Karpas-422 (cell line): ENCODE data around the gene NPM1. TPM values are rescaled to one million over a fixed set of nuclear protein-coding genes. Genes with fewer than 3 reads are reported as not detected.
"Not testable (repeated sequence)": the region's sequence is repeated elsewhere in the genome, so short reads cannot be mapped to it uniquely, and the experiment has no call there.

Source experiments
- DNase-seq: peaks from one replicate; pipeline ENCODE4 v3.0.0-alpha.2; 2015
- H2AFZ ChIP-seq: fragments of 200-600 bp; sonication (generic); 2 replicates; pipeline ENCODE4 v1.6.1; 2014; ENCODE audit warnings: antibody characterized with exemption, low read length, mixed read lengths
- H3K27ac ChIP-seq: fragments of 200-600 bp; sonication (generic); 2 replicates; pipeline ENCODE4 v1.5.1; 2014; ENCODE audit warnings: mild to moderate bottlenecking, low read length, moderate library complexity
- H3K27me3 ChIP-seq: fragments of 200-600 bp; sonication (generic); 2 replicates; pipeline ENCODE4 v1.6.1; 2014; ENCODE audit warnings: low read length, mixed read lengths
- H3K36me3 ChIP-seq: fragments of 200-600 bp; sonication (generic); 2 replicates; pipeline ENCODE4 v1.6.1; 2014; ENCODE audit warnings: low read length, mixed read lengths; ENCODE audit not compliant: insufficient read depth
- H3K4me1 ChIP-seq: fragments of 200-600 bp; sonication (generic); 2 replicates; pipeline ENCODE4 v1.6.1; 2014; ENCODE audit warnings: mild to moderate bottlenecking, low read length, mixed read lengths
- H3K4me2 ChIP-seq: fragments of 200-600 bp; sonication (generic); 2 replicates; pipeline ENCODE4 v1.6.1; 2014; ENCODE audit warnings: low read length, low read depth, mild to moderate bottlenecking; ENCODE audit not compliant: poor library complexity, severe bottlenecking
- H3K4me3 ChIP-seq: fragments of 200-600 bp; sonication (generic); 2 replicates; pipeline ENCODE4 v1.5.1; 2014; ENCODE audit warnings: mild to moderate bottlenecking, antibody characterized with exemption, low read length, mixed read lengths
- H3K79me2 ChIP-seq: fragments of 200-600 bp; sonication (generic); 2 replicates; pipeline ENCODE4 v1.6.1; 2014; ENCODE audit warnings: mild to moderate bottlenecking, low read length, mixed read lengths
- H3K9ac ChIP-seq: fragments of 200-600 bp; sonication (generic); 2 replicates; pipeline ENCODE4 v1.6.0; 2014; ENCODE audit warnings: low read length
- H3K9me2 ChIP-seq: fragments of 200-600 bp; sonication (generic), shearing (Covaris generic); replicated peaks from 2 replicates; pipeline ENCODE4 v1.6.0; 2014; ENCODE audit warnings: mild to moderate bottlenecking, low read length, moderate library complexity; ENCODE audit not compliant: insufficient read depth
- H3K9me3 ChIP-seq: fragments of 300-700, 200-600 bp; sonication (generic); 2 replicates; pipeline ENCODE4 v1.6.1; 2014; ENCODE audit warnings: low read length, mixed read lengths
- H4K20me1 ChIP-seq: fragments of 200-600 bp; sonication (generic); 2 replicates; pipeline ENCODE4 v1.6.1; 2014; ENCODE audit warnings: mild to moderate bottlenecking, antibody characterized with exemption, low read length, low read depth; ENCODE audit not compliant: insufficient read depth
- total RNA-seq: library from RNA; depleted of rRNA; stranded (reverse); fragments of >200 nt; shearing (Covaris generic); gene quantifications from 2 replicates; pipeline ENCODE4 v1.2.3, GENCODE V29; 2014; ENCODE audit warnings: low replicate concordance

NPM1 gene
- total RNA-seq, 1 experiment from 2014 or later = 1,970 TPM

DNA sequence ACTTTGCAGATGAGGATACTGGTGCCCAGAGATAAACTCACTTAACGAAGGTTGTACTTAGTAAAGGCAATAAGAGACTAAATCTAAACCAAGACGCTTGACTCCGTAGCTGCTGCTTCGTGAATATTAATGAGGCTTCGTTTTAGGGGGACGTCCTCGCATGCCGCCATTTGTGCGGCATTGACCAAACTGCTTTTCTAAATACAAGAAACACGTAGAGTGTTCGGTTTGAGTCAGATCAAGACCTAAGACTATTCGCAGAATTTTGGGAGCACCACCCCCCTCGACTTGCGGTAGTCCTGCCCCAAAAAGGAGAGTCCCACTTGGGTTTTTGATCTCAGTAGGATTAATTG, 1.1 kb downstream of the NPM1 start:
- peak overlapping the region; percentile 95 for H3K4me2 ChIP-seq
- peaks cover 46% of the 10 kb centered on the region for H3K4me1 ChIP-seq
- peaks cover 66% of the 10 kb centered on the region for H3K79me2 ChIP-seq
- peaks cover 58% of the 10 kb centered on the region for H3K36me3 ChIP-seq
- no peaks in the 10 kb centered on the region for H3K9me2 ChIP-seq
- no peak overlapping the region for H2AFZ ChIP-seq
- H3K27ac ChIP-seq = peak overlapping the region; percentile 80; the same call in 1 of the 2 replicates
- H4K20me1 ChIP-seq = peaks cover 61% of the 10 kb centered on the region
- peak overlapping the region; percentile 99 for H3K9ac ChIP-seq
- DNase-seq = no peak
- no peaks in the 10 kb centered on the region for H3K9me3 ChIP-seq
- H3K27me3 ChIP-seq = no peaks in the 10 kb centered on the region
- H3K4me3 ChIP-seq = peak overlapping the region; percentile 98

DNA sequence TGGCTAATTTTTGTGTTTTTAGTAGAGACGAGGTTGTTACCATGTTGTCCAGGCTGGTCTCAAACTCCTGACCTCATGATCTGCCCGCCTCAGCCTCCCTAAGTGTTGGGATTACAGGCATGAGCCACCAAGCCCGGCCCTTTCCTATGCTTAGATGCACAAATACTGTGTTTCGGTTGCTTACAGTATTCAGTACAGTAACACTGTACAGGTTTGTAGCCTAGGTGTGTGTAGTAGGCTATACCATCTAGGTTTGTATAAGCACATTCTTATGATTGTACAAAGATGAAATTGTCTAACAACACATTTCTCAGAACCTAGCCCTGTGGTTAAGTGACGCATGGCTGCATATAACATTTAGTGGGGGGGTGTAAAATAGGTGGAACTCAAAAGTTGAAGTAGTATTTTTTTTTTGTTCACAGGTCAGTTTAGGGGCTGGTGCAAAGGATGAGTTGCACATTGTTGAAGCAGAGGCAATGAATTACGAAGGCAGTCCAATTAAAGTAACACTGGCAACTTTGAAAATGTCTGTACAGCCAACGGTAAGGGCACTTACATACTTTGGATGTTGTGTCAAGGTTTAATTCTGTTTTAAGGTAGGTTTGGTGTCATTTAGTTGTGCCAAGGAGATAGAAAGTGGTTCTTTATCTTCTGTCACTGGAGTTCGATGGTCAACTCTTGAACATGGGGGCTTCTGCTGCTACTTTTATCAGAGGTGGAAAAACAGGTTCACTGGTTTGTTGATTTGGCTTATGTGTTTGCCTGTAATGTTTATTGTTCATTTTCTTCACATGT, 3.4 kb downstream of the NPM1 start:
- H3K36me3 ChIP-seq = peaks cover 79% of the 10 kb centered on the region
- H2AFZ ChIP-seq = no peak overlapping the region
- no peak overlapping the region for H3K27ac ChIP-seq
- H3K9ac ChIP-seq = no peak overlapping the region
- H3K9me3 ChIP-seq = no peaks in the 10 kb centered on the region
- H3K4me3 ChIP-seq = no peak overlapping the region
- peaks cover 84% of the 10 kb centered on the region for H4K20me1 ChIP-seq
- H3K4me1 ChIP-seq = peaks cover 46% of the 10 kb centered on the region
- H3K27me3 ChIP-seq = no peaks in the 10 kb centered on the region
- peak overlapping the region; percentile 95 for H3K4me2 ChIP-seq
- peaks cover 89% of the 10 kb centered on the region for H3K79me2 ChIP-seq
- peak; percentile 39 for DNase-seq
- no peaks in the 10 kb centered on the region for H3K9me2 ChIP-seq

DNA sequence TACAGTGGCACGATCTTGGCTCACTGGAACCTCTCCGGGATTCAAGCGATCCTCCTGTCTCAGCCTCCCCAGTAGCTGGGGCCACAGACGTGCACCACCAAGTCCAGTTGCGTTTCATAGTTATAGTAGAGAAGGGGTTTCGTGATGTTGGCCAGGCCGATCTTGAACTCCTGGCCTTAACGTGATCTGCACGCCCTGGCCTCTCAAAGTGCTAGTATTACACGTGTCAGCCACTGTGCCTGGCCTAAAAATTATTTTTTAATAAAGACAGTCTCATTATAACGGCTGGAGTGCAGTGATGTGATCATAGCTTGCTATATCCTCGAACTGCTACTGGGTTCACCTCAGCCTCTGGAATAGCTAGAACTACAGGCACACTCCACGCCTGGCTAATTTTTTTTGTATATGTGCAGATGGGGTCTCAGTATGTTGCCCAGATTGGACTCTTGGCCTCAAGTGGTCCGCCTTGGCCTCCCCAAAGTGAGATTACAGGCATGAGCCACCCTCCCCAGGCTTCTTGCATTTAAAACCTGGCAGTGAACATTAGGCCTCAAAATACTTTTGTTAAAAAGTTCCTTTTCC, 4.4 kb downstream of the NPM1 start:
- no peaks in the 10 kb centered on the region for H3K9me2 ChIP-seq
- peaks cover 89% of the 10 kb centered on the region for H3K36me3 ChIP-seq
- peaks cover 39% of the 10 kb centered on the region for H3K4me1 ChIP-seq
- H4K20me1 ChIP-seq = peaks cover 94% of the 10 kb centered on the region
- H3K4me3 ChIP-seq = no peak overlapping the region
- no peak overlapping the region for H2AFZ ChIP-seq
- DNase-seq = peak; percentile 40
- H3K27ac ChIP-seq = no peak overlapping the region
- peaks cover 95% of the 10 kb centered on the region for H3K79me2 ChIP-seq
- no peak overlapping the region for H3K9ac ChIP-seq
- H3K27me3 ChIP-seq = no peaks in the 10 kb centered on the region
- H3K4me2 ChIP-seq = no peak overlapping the region
- no peaks in the 10 kb centered on the region for H3K9me3 ChIP-seq

DNA sequence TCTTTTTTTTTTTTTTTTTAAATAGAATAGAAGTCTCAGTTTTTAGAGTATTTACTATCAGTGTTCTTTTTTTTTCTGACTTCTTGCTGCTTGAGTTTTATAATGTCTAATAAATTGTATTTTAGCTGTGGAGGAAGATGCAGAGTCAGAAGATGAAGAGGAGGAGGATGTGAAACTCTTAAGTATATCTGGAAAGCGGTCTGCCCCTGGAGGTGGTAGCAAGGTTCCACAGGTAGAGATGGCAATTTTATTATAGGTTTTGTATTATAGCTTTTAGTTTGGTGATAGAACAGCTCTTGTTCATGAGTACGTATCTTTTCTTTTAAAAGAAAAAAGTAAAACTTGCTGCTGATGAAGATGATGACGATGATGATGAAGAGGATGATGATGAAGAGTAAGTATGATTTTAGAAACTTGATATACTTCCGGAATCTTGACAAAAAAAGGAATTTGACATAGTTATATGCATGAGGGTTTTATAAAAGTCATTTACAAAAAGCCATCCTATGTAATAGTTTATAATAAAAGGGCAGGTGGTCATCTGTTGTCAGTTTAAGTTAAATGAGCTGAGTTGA, 5.0 kb downstream of the NPM1 start:
- H3K4me1 ChIP-seq = peaks cover 42% of the 10 kb centered on the region
- H3K36me3 ChIP-seq = peaks cover 95% of the 10 kb centered on the region
- H3K4me3 ChIP-seq = no peak overlapping the region
- DNase-seq = peak; percentile 39
- no peak overlapping the region for H3K9ac ChIP-seq
- H3K27ac ChIP-seq = no peak overlapping the region
- no peak overlapping the region for H2AFZ ChIP-seq
- no peaks in the 10 kb centered on the region for H3K27me3 ChIP-seq
- H3K79me2 ChIP-seq = peaks cover 100% of the 10 kb centered on the region
- H3K9me2 ChIP-seq = no peaks in the 10 kb centered on the region
- peaks cover 100% of the 10 kb centered on the region for H4K20me1 ChIP-seq
- no peaks in the 10 kb centered on the region for H3K9me3 ChIP-seq
- H3K4me2 ChIP-seq = no peak overlapping the region

DNA sequence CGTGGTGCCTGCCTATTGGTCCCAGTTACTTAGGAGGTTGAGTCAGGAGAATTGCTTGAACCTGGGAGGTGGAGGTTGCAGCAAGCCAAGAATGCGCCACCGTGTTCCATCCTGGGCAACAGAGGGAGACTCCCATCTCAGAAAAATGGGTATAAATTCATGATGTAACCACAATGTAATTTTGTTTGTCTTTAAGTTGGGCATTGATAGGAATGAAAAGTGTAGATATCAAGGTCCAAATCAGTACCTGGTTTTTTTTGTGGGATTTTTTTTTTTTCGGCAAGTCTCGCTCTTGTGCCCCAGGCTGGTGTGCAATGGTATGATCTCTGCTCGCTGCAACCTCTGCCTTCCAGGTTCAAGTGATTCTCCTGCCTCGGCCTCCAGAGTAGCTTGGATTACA, 7.4 kb downstream of the NPM1 start:
- Histone ChIP-seq H4K20me1 (peaks cover 100% of the 10 kb centered on the region), H3K4me2 (no peak overlapping the region), H3K79me2 (peaks cover 100% of the 10 kb centered on the region), H3K27me3 (no peaks in the 10 kb centered on the region), H3K9me2 (no peaks in the 10 kb centered on the region), H3K36me3 (peaks cover 97% of the 10 kb centered on the region), H3K9ac (no peak overlapping the region), H3K4me3 (no peak overlapping the region), H3K4me1 (peaks cover 41% of the 10 kb centered on the region), H2AFZ (no peak overlapping the region), H3K9me3 (no peaks in the 10 kb centered on the region), H3K27ac (no peak overlapping the region)
- DNase-seq = peak; percentile 38

DNA sequence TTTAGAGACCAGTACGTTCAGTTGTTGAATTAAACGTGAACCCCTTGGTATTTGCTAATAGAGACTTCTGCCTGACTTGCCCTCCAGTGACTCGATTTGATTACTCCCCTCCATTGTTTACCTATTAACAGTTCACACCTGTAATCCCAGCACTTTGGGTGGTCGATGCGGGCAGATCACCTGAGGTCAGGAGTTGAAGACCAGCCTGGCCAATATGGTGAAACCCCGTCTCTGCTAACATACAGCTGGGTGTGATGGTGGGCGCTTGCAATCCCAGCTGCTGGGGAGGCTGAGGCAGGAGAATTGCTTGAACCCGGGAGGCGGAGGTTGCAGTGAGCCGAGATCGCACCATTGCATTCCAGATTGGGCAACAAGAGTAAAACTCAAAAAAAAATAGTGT, 8.9 kb downstream of the NPM1 start:
- H3K9me3 ChIP-seq, H3K9ac ChIP-seq, H3K4me3 ChIP-seq, DNase-seq, H2AFZ ChIP-seq, H3K27me3 ChIP-seq, H3K27ac ChIP-seq, H3K9me2 ChIP-seq, H3K4me2 ChIP-seq: not testable (repeated sequence)
- Histone ChIP-seq H3K4me1 (peaks cover 39% of the 10 kb centered on the region), H3K36me3 (peaks cover 97% of the 10 kb centered on the region), H3K79me2 (peaks cover 100% of the 10 kb centered on the region), H4K20me1 (peaks cover 100% of the 10 kb centered on the region)

DNA sequence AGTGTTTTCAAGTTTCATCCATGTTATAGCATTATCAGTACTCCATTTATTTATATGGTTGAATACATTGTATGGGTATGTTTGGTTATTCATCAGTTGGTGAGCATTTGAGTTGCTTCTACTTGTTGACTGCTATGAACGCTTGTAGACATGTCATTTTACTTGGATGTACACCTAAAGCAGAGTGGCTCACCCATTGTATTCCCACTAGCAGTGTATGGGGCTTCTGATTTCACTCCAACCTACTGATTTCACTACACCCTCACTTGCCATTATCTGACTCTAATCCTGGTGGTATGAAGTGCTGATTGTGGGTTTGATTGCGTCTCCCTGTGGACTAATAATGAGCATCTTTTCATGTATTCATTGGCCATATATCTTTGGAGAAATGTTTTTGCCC, 9.5 kb downstream of the NPM1 start:
- no peak overlapping the region for H2AFZ ChIP-seq
- H3K9me2 ChIP-seq = no peaks in the 10 kb centered on the region
- H3K4me2 ChIP-seq = no peak overlapping the region
- H3K4me3 ChIP-seq = no peak overlapping the region
- peaks cover 97% of the 10 kb centered on the region for H3K79me2 ChIP-seq
- no peak overlapping the region for H3K9ac ChIP-seq
- H3K36me3 ChIP-seq = peaks cover 95% of the 10 kb centered on the region
- H4K20me1 ChIP-seq = peaks cover 97% of the 10 kb centered on the region
- H3K27me3 ChIP-seq = no peaks in the 10 kb centered on the region
- H3K4me1 ChIP-seq = peaks cover 37% of the 10 kb centered on the region
- no peak for DNase-seq
- no peak overlapping the region for H3K27ac ChIP-seq
- no peaks in the 10 kb centered on the region for H3K9me3 ChIP-seq

DNA sequence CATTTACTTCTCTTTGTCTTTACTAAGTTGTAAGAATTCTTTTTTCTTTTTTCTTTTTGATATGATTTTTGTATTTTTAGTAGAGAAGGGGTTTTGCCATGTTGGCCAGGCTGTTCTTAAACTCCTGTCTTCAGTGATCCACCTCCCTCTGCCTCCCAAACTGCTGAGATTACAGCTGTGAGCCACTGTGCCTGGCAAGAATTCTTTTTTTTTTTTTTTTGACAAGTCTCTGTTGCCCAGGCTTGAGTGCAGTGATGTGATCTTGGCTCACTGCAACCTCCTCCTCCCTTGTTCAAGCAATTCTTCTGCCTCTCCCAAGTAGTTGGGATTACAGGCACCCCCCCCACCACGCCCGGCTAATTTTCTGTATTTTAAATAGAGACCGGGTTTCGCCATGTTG, 9.9 kb downstream of the NPM1 start:
- no peak overlapping the region for H2AFZ ChIP-seq
- H3K9me3 ChIP-seq = no peaks in the 10 kb centered on the region
- H3K79me2 ChIP-seq = peaks cover 93% of the 10 kb centered on the region
- H4K20me1 ChIP-seq = peaks cover 93% of the 10 kb centered on the region
- H3K4me2 ChIP-seq = no peak overlapping the region
- peaks cover 36% of the 10 kb centered on the region for H3K4me1 ChIP-seq
- H3K27me3 ChIP-seq = no peaks in the 10 kb centered on the region
- no peak overlapping the region for H3K27ac ChIP-seq
- no peaks in the 10 kb centered on the region for H3K9me2 ChIP-seq
- no peak overlapping the region for H3K4me3 ChIP-seq
- peaks cover 91% of the 10 kb centered on the region for H3K36me3 ChIP-seq
- DNase-seq = no peak
- H3K9ac ChIP-seq = no peak overlapping the region
